ENCODE measurements around the gene INPP5A. TPM values are rescaled to one million over a fixed set of nuclear protein-coding genes. Genes with fewer than 3 reads are reported as not detected.

INPP5A gene
- total RNA-seq, 6 experiments from 2014 or later: 58.9 to 64.6 (median 63.8) TPM

- Mint-ChIP-seq H3K9me3 (peaks cover 4% of the 10 kb centered on the region; the same call in 1 of the 2 replicates), H3K27me3 (ENCODE audit: insufficient read depth) (peaks cover 24% of the 10 kb centered on the region), H3K4me1 (ENCODE audit: low read depth) (no peaks in the 10 kb centered on the region), H3K36me3 (ENCODE audit: low read depth) (no peaks in the 10 kb centered on the region), H3K4me3 (no peak overlapping the region), H3K27ac (no peak overlapping the region)
- DNase-seq: no peak
- no peak for TF ChIP-seq CTCF (IDR thresholded peaks at IDR 0.05)
These were observed 268.0 kb downstream of the INPP5A start for GRCh38 chr10:132805599-132805998.

GRCh38 chr10:132806110-132806509 lies 268.5 kb downstream of the INPP5A start:
- Mint-ChIP-seq H3K36me3 (ENCODE audit: low read depth) (no peaks in the 10 kb centered on the region), H3K4me3 (no peak overlapping the region), H3K27me3 (ENCODE audit: insufficient read depth) (peaks cover 24% of the 10 kb centered on the region), H3K4me1 (ENCODE audit: low read depth) (no peaks in the 10 kb centered on the region), H3K9me3 (peaks cover 4% of the 10 kb centered on the region; the same call in 1 of the 2 replicates), H3K27ac (no peak overlapping the region)
- DNase-seq: no peak
- TF ChIP-seq CTCF (IDR thresholded peaks at IDR 0.05): no peak

GRCh38 chr10:132806561-132807003 lies 269.0 kb downstream of the INPP5A start:
- Mint-ChIP-seq H3K36me3 (ENCODE audit: low read depth) (no peaks in the 10 kb centered on the region), H3K27ac (no peak overlapping the region), H3K27me3 (ENCODE audit: insufficient read depth) (peaks cover 24% of the 10 kb centered on the region), H3K4me1 (ENCODE audit: low read depth) (no peaks in the 10 kb centered on the region), H3K9me3 (peaks cover 4% of the 10 kb centered on the region; the same call in 1 of the 2 replicates), H3K4me3 (no peak overlapping the region)
- no peak for TF ChIP-seq CTCF (IDR thresholded peaks at IDR 0.05)
- no peak for DNase-seq

GRCh38 chr10:132807621-132808049 lies 270.0 kb downstream of the INPP5A start:
- no peak overlapping the region for H3K4me3 Mint-ChIP-seq

GRCh38 chr10:132808383-132809231 lies 271.0 kb downstream of the INPP5A start:
- Mint-ChIP-seq H3K27me3 (ENCODE audit: insufficient read depth) (peaks cover 20% of the 10 kb centered on the region), H3K36me3 (ENCODE audit: low read depth) (no peaks in the 10 kb centered on the region), H3K9me3 (no peaks in the 10 kb centered on the region), H3K4me1 (ENCODE audit: low read depth) (no peaks in the 10 kb centered on the region), H3K27ac (no peak overlapping the region), H3K4me3 (no peak overlapping the region)
- no peak for DNase-seq
- no peak for TF ChIP-seq CTCF (IDR thresholded peaks at IDR 0.05)

More at GRCh38 chr10:132807621-132808049, 270.0 kb downstream of the INPP5A start:
- peaks cover 20% of the 10 kb centered on the region for H3K27me3 Mint-ChIP-seq (ENCODE audit: insufficient read depth)
- H3K27ac Mint-ChIP-seq: no peak overlapping the region
- TF ChIP-seq CTCF (IDR thresholded peaks at IDR 0.05): no peak
- DNase-seq: no peak
- no peaks in the 10 kb centered on the region for H3K4me1 Mint-ChIP-seq (ENCODE audit: low read depth)
- H3K9me3 Mint-ChIP-seq: no peaks in the 10 kb centered on the region
- H3K36me3 Mint-ChIP-seq (ENCODE audit: low read depth): no peaks in the 10 kb centered on the region
